Fibroblast of lung (primary cell): Measurements from ENCODE around the gene TBXA2R. TPM values are rescaled to one million over a fixed set of nuclear protein-coding genes. Genes with fewer than 3 reads are reported as not detected.

Experiments used
- DNase-seq, 2 donors: peaks; one replicate each; pipeline versions ENCODE4 v3.0.0 to v3.0.0-alpha.2; 2010; ENCODE audit warnings: low read depth in 2 of 2
- H2AFZ ChIP-seq: 2 replicates; pipeline ENCODE4 v1.5.1; 2012; ENCODE audit warnings: low read length, control low read depth, inconsistent platforms
- H3K27ac ChIP-seq: 2 replicates; pipeline ENCODE4 v1.5.1; 2011; ENCODE audit warnings: low read length, control low read depth; ENCODE audit not compliant: insufficient read depth
- H3K27me3 ChIP-seq: 2 replicates; pipeline ENCODE4 v1.5.1; 2011; ENCODE audit warnings: mild to moderate bottlenecking, low read length; ENCODE audit not compliant: control insufficient read depth, insufficient read depth
- H3K36me3 ChIP-seq: 2 replicates; pipeline ENCODE4 v1.5.1; 2011; ENCODE audit warnings: low read length; ENCODE audit not compliant: control insufficient read depth, insufficient read depth
- H3K4me1 ChIP-seq: 2 replicates; pipeline ENCODE4 v1.5.1; 2011; ENCODE audit warnings: low read length; ENCODE audit not compliant: control insufficient read depth, insufficient read depth; ENCODE audit errors: extremely low read depth
- H3K4me2 ChIP-seq: 2 replicates; pipeline ENCODE4 v1.5.1; 2011; ENCODE audit warnings: low read length, control low read depth; ENCODE audit not compliant: insufficient read depth; ENCODE audit errors: extremely low read depth
- H3K4me3 ChIP-seq, 4 experiments: fragments of 200-600 bp in 1 of 4; sonication (generic) in 1 of 4; replicated peaks in 1 of 4; 2 replicates each; pipeline ENCODE4 v1.5.1; 2011 to 2016; ENCODE audit warnings: low read length in 4 of 4, low read depth in 3 of 4, mild to moderate bottlenecking in 3 of 4, control low read depth in 2 of 4, inconsistent platforms in 1 of 4, mixed read lengths in 1 of 4; ENCODE audit not compliant: insufficient read depth in 1 of 4; ENCODE audit errors: control extremely low read depth in 1 of 4
- H3K79me2 ChIP-seq: 2 replicates; pipeline ENCODE4 v1.5.1; 2012; ENCODE audit warnings: mild to moderate bottlenecking, low read length, inconsistent platforms; ENCODE audit not compliant: control insufficient read depth, insufficient read depth
- H3K9ac ChIP-seq: 2 replicates; pipeline ENCODE4 v1.5.1; 2011; ENCODE audit warnings: mild to moderate bottlenecking, low read length, control low read depth; ENCODE audit not compliant: insufficient read depth
- H3K9me3 ChIP-seq: 2 replicates; pipeline ENCODE4 v1.5.1; 2012; ENCODE audit warnings: low read depth, low read length; ENCODE audit not compliant: control insufficient read depth, insufficient read depth
- H4K20me1 ChIP-seq: 2 replicates; pipeline ENCODE4 v1.5.1; 2011; ENCODE audit warnings: low read length; ENCODE audit not compliant: control insufficient read depth, insufficient read depth; ENCODE audit errors: extremely low read depth
- CTCF ChIP-seq, 2 donors: IDR thresholded peaks in 1 of 2; conservative IDR thresholded peaks in 1 of 2; 1 replicate in 1 of 2; 2 replicates in 1 of 2; pipeline ENCODE4 v1.5.1; 2011 to 2012; ENCODE audit warnings: low read length in 2 of 2, control low read depth in 1 of 2, inconsistent platforms in 1 of 2, low read depth in 1 of 2, mild to moderate bottlenecking in 1 of 2
- EZH2 ChIP-seq: IDR thresholded peaks from 2 replicates; pipeline ENCODE4 v1.5.1; 2012; ENCODE audit warnings: low read length, control low read depth, mild to moderate bottlenecking; ENCODE audit errors: missing control alignments
- polyA plus RNA-seq, 2 donors: library from polyadenylated mRNA; depleted of rRNA in 1 of 2; stranded (reverse) in 1 of 2; unstranded in 1 of 2; fragments of >200 nt; gene quantifications; 2 replicates each; pipeline ENCODE4 v1.2.1, GENCODE V29; 2011 to 2012; ENCODE audit warnings: missing spikeins in 1 of 2
- total RNA-seq: library from RNA; depleted of rRNA; stranded (reverse); fragments of >200 nt; gene quantifications from 2 replicates; pipeline ENCODE4 v1.2.1, GENCODE V29; 2014

The TBXA2R gene
- total and polyA plus RNA-seq, 2 donors (not counting 1 experiment from before 2014, with no cell fraction given): 1.3 to 1.8 TPM

- H3K27me3 ChIP-seq: no peaks in the 10 kb centered on the region
- H4K20me1 ChIP-seq: no peaks in the 10 kb centered on the region
- H3K9me3 ChIP-seq: no peaks in the 10 kb centered on the region
- no peak overlapping the region for H3K9ac ChIP-seq
- H3K4me3 ChIP-seq: no peak overlapping the region
- no peaks in the 10 kb centered on the region for H3K4me1 ChIP-seq
- no peak overlapping the region for H2AFZ ChIP-seq
- H3K4me2 ChIP-seq: no peak overlapping the region
- peaks cover 20% of the 10 kb centered on the region for H3K36me3 ChIP-seq
- H3K27ac ChIP-seq: no peak overlapping the region
- H3K79me2 ChIP-seq: no peaks in the 10 kb centered on the region
- TF ChIP-seq CTCF (conservative IDR thresholded peaks at IDR 0.05 in 1 of 2, IDR thresholded peaks at IDR 0.05 in 1 of 2; ENCODE audit: low read depth in 1 of 2, low read length in 2 of 2) (no peak), EZH2 (no peak)
- DNase-seq: no peak
Observed at GRCh38 chr19:3547767-3548282, 58.9 kb downstream of the TBXA2R start.

DNA sequence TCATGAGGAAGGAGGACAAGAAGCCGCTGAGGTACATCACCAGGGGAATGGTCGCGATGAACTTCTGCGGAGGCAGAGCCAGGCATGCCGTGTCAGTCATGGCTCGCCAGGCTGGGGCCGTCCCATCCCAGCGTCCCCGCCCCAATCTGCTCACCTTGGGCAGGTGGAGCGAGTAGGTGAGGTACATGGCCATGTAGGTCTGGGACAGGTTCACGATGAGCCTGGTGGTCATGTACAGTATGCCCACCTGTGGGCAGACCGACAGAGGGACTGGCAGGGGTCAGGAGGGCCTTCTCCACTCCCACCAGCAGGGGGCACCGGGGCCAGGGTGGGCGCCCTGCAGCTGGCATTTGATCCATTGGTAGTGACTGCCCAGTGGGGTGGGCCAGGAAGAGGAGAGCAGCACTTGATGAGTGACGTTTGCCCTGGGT is 59.4 kb downstream of the TBXA2R start:
- no peaks in the 10 kb centered on the region for H3K79me2 ChIP-seq

GRCh38 chr19:3546119-3546518 is 60.6 kb downstream of the TBXA2R start:
- Histone ChIP-seq H3K4me1 (no peaks in the 10 kb centered on the region), H3K9me3 (no peaks in the 10 kb centered on the region), H2AFZ (no peak overlapping the region), H3K79me2 (no peaks in the 10 kb centered on the region), H3K27me3 (no peaks in the 10 kb centered on the region), H3K9ac (no peak overlapping the region), H3K36me3 (peaks cover 20% of the 10 kb centered on the region), H3K27ac (no peak overlapping the region), H3K4me2 (no peak overlapping the region), H3K4me3 (no peak overlapping the region), H4K20me1 (no peaks in the 10 kb centered on the region)
- TF ChIP-seq EZH2: no peak
- TF ChIP-seq CTCF (conservative IDR thresholded peaks at IDR 0.05 in 1 of 2, IDR thresholded peaks at IDR 0.05 in 1 of 2; ENCODE audit: low read depth in 1 of 2, low read length in 2 of 2): no peak
- no peak for DNase-seq

More for the DNA sequence above, 59.4 kb downstream of the TBXA2R start:
- Histone ChIP-seq H3K4me2 (no peak overlapping the region), H3K4me1 (no peaks in the 10 kb centered on the region), H2AFZ (no peak overlapping the region), H3K4me3 (no peak overlapping the region), H3K9ac (no peak overlapping the region), H4K20me1 (no peaks in the 10 kb centered on the region), H3K27me3 (no peaks in the 10 kb centered on the region), H3K9me3 (no peaks in the 10 kb centered on the region), H3K27ac (no peak overlapping the region), H3K36me3 (peaks cover 20% of the 10 kb centered on the region)
- no peak for DNase-seq
- TF ChIP-seq CTCF (conservative IDR thresholded peaks at IDR 0.05 in 1 of 2, IDR thresholded peaks at IDR 0.05 in 1 of 2; ENCODE audit: low read depth in 1 of 2, low read length in 2 of 2) (peak; percentile 49 to 63), EZH2 (no peak)
